DOHH2 (cell line): ENCODE results near the gene FAM20A.

Experiments
- H3F3A ChIP-seq: fragments of 200-600 bp; sonication (generic), shearing (Covaris generic); 2 replicates; pipeline ENCODE4 v1.6.0; 2016; ENCODE audit warnings: antibody characterized with exemption, mild to moderate bottlenecking; ENCODE audit not compliant: control insufficient read depth, insufficient read depth
- H3K27ac ChIP-seq: fragments of 200-600 bp; sonication (generic); 2 replicates; pipeline ENCODE4 v1.5.1; 2014; ENCODE audit warnings: low read depth, mild to moderate bottlenecking, low read length, moderate library complexity
- H3K27me3 ChIP-seq: fragments of 200-600 bp; sonication (generic); 2 replicates; pipeline ENCODE4 v1.6.1; 2014; ENCODE audit warnings: mild to moderate bottlenecking, low read length, mixed read lengths; ENCODE audit not compliant: control insufficient read depth
- H3K36me3 ChIP-seq: fragments of 200-600 bp; sonication (generic); 2 replicates; pipeline ENCODE4 v1.6.1; 2014; ENCODE audit warnings: mild to moderate bottlenecking, low read length, moderate library complexity, mixed read lengths; ENCODE audit not compliant: control insufficient read depth
- H3K4me1 ChIP-seq: fragments of 200-600 bp; sonication (generic); 2 replicates; pipeline ENCODE4 v1.6.1; 2014; ENCODE audit warnings: mild to moderate bottlenecking, low read length, mixed read lengths; ENCODE audit not compliant: control insufficient read depth
- H3K4me2 ChIP-seq: fragments of 200-600 bp; sonication (generic); 2 replicates; pipeline ENCODE4 v1.6.0; 2014; ENCODE audit warnings: mild to moderate bottlenecking, low read length, moderate library complexity
- H3K4me3 ChIP-seq: fragments of 200-600 bp; sonication (generic); 2 replicates; pipeline ENCODE4 v1.5.1; 2014; ENCODE audit warnings: mild to moderate bottlenecking, low read length, mixed read lengths
- H3K79me2 ChIP-seq: fragments of 200-600 bp; sonication (generic); 2 replicates; pipeline ENCODE4 v1.6.1; 2014; ENCODE audit warnings: mild to moderate bottlenecking, low read length, mixed read lengths; ENCODE audit not compliant: control insufficient read depth
- H3K9me2 ChIP-seq: fragments of 200-600 bp; sonication (generic); replicated peaks from 2 replicates; pipeline ENCODE4 v1.6.1; 2014; ENCODE audit warnings: mild to moderate bottlenecking, low read length, mixed read lengths; ENCODE audit not compliant: control insufficient read depth
- H3K9me3 ChIP-seq: fragments of 200-600 bp; sonication (generic); 2 replicates; pipeline ENCODE4 v1.6.1; 2014; ENCODE audit warnings: antibody characterized with exemption, low read length, mixed read lengths; ENCODE audit not compliant: control insufficient read depth, insufficient read depth
- H4K20me1 ChIP-seq: fragments of 200-600 bp; sonication (generic); 2 replicates; pipeline ENCODE4 v1.6.0; 2014; ENCODE audit warnings: low read depth, mild to moderate bottlenecking, antibody characterized with exemption, low read length, moderate library complexity; ENCODE audit not compliant: control insufficient read depth, insufficient read depth
- EZH2phosphoT487 ChIP-seq: fragments of 200-600 bp; sonication (generic); IDR thresholded peaks from 2 replicates; pipeline ENCODE4 v1.6.1; 2017; ENCODE audit warnings: borderline replicate concordance, mild to moderate bottlenecking, antibody characterized with exemption, low read length, moderate library complexity, mixed read lengths
- TF ChIP-seq, protein P1 (sequence below): fragments of 200-600 bp; sonication (generic); IDR thresholded peaks from one replicate; pipeline ENCODE4 v1.5.1; 2014; ENCODE audit warnings: antibody characterized with exemption, mild to moderate bottlenecking, low read depth, low read length; ENCODE audit not compliant: poor library complexity, severe bottlenecking

The FAM20A gene

DNA sequence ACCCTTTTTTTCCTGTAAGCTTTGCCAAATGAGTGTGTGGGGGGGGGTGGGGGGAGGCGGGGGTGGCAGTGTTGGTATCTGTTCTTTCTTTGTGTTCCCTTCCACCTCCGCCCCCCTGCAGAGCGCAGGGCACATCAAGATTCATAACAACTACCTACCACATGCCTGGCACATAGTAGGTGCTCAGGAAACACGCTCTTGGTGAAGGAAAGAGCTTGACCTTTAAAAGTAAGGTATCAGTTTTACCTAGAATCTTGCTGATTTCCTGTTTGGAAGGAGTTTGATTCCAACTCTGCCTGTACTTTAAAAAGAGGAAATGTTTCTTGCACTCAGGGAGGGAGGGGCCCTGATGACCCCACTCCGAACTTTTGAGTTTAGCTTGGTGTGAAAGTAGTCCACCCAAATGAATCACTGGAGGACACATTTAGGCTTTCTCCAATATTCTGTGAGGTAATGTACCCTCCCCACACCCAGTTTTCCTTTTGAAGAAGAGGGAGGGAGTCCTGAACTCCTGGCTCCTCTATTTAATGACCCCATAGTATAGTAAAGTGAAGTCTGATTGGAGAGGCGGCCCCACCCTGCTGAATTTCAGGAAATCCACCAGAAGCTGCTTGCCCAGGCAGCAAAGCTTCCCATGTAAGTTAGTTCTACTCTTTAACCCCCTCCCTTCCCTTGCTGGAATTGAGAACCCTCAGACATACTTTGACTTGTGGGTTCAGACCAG lies 560 bp upstream of the FAM20A start:
- Histone ChIP-seq H4K20me1 (no peaks in the 10 kb centered on the region), H3K36me3 (no peaks in the 10 kb centered on the region), H3K9me2 (no peaks in the 10 kb centered on the region; the same call in 1 of the 2 replicates), H3K79me2 (no peaks in the 10 kb centered on the region), H3K9me3 (no peaks in the 10 kb centered on the region), H3K4me3 (no peak overlapping the region), H3K27ac (no peak overlapping the region), H3F3A (no peaks in the 10 kb centered on the region), H3K4me1 (no peaks in the 10 kb centered on the region), H3K27me3 (no peaks in the 10 kb centered on the region; the same call in 1 of the 2 replicates), H3K4me2 (no peak overlapping the region)
- TF ChIP-seq, protein P1, sequence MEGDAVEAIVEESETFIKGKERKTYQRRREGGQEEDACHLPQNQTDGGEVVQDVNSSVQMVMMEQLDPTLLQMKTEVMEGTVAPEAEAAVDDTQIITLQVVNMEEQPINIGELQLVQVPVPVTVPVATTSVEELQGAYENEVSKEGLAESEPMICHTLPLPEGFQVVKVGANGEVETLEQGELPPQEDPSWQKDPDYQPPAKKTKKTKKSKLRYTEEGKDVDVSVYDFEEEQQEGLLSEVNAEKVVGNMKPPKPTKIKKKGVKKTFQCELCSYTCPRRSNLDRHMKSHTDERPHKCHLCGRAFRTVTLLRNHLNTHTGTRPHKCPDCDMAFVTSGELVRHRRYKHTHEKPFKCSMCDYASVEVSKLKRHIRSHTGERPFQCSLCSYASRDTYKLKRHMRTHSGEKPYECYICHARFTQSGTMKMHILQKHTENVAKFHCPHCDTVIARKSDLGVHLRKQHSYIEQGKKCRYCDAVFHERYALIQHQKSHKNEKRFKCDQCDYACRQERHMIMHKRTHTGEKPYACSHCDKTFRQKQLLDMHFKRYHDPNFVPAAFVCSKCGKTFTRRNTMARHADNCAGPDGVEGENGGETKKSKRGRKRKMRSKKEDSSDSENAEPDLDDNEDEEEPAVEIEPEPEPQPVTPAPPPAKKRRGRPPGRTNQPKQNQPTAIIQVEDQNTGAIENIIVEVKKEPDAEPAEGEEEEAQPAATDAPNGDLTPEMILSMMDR: no peak
- TF ChIP-seq EZH2phosphoT487: no peak

DNA sequence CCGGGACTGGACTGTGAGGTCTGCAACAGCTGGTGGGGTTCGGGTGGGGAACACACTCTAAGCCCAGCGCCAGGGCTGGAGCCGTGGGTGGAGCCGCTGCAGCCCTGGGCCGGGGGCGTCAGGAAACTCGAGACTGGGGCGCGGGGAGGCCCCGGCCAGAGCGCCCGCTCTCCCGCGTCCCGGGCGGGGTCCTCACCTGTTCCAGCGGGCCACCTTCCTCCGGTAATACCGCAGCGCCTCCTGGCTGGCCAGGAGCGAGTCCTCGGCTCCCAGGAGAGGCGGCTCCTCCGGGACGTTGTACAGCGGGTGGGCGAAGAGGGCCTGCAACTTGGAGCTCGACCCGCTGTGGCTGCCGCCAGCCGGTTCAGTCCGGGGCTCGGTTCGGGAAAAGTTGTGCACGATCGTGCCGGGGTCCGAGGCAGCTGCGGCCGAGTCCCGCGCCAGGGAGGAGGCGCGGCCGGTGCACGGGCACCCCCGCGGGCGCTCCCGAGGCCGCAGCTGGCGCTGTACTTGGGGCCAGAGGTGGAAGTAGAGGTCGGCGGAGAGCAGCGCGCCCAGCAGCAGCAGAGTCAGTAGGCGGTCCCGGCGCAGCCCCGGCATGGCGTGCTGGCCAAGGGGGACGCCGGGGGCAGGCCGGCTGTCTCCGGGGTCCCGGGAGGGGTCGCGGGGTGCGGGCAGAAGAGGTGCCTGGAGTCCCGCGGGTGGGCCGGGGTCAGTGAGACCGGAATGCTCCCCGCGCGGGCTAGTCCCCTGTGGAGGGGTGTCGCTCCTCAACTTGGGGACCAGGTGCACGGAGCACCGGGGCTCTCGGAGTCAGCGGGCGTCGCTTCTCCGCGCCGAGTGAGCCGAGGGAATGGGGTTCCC lies 868 bp downstream of the FAM20A start:
- H3K9me3 ChIP-seq: no peaks in the 10 kb centered on the region
- TF ChIP-seq EZH2phosphoT487: no peak
- TF ChIP-seq, protein P1: no peak
- H3K36me3 ChIP-seq: no peaks in the 10 kb centered on the region
- no peak overlapping the region for H3K4me3 ChIP-seq
- H3F3A ChIP-seq: no peaks in the 10 kb centered on the region
- no peaks in the 10 kb centered on the region for H4K20me1 ChIP-seq
- H3K27ac ChIP-seq: no peak overlapping the region
- no peaks in the 10 kb centered on the region for H3K9me2 ChIP-seq
- H3K79me2 ChIP-seq: no peaks in the 10 kb centered on the region
- no peak overlapping the region for H3K4me2 ChIP-seq
- no peaks in the 10 kb centered on the region; the same call in 1 of the 2 replicates for H3K27me3 ChIP-seq
- no peaks in the 10 kb centered on the region for H3K4me1 ChIP-seq

- Histone ChIP-seq H3K9me2 (no peaks in the 10 kb centered on the region), H4K20me1 (no peaks in the 10 kb centered on the region), H3K27ac (no peak overlapping the region), H3K27me3 (no peaks in the 10 kb centered on the region; the same call in 1 of the 2 replicates), H3F3A (no peaks in the 10 kb centered on the region), H3K4me3 (no peak overlapping the region), H3K79me2 (no peaks in the 10 kb centered on the region), H3K36me3 (no peaks in the 10 kb centered on the region), H3K4me1 (no peaks in the 10 kb centered on the region), H3K4me2 (no peak overlapping the region), H3K9me3 (no peaks in the 10 kb centered on the region)
- TF ChIP-seq, protein P1: no peak
- no peak for TF ChIP-seq EZH2phosphoT487
Observed at GRCh38 chr17:68599552-68600066, 1.6 kb downstream of the FAM20A start.
